Transverse colon (tissue), 4 donors: Measurements from ENCODE around the gene NUMB. TPM values are rescaled to one million over a fixed set of nuclear protein-coding genes. Genes with fewer than 3 reads are reported as not detected.

ENCODE experiments used
- DNase-seq: peaks from one replicate; pipeline ENCODE4 v3.0.0-alpha.2; 2019
- H3K27ac ChIP-seq, 4 donors: fragments of 200-600 bp; sonication (generic); 2 replicates each; pipeline ENCODE4 v1.5.1; 2016 to 2018; ENCODE audit warnings: inconsistent platforms in 4 of 4
- H3K27me3 ChIP-seq: fragments of 200-600 bp; sonication (generic); 2 replicates; pipeline ENCODE4 v1.5.1; 2017; ENCODE audit warnings: inconsistent platforms
- H3K36me3 ChIP-seq, 4 donors: fragments of 200-600 bp; sonication (generic); 2 replicates each; pipeline ENCODE4 v1.5.1; 2017 to 2019; ENCODE audit warnings: inconsistent platforms in 4 of 4
- H3K4me1 ChIP-seq, 4 donors: fragments of 200-600 bp; sonication (generic); 2 replicates each; pipeline ENCODE4 v1.5.1; 2017 to 2020; ENCODE audit warnings: inconsistent platforms in 4 of 4
- H3K4me3 ChIP-seq, 4 donors: fragments of 200-600 bp; sonication (generic); 1 replicate in 1 of 4; 2 replicates in 3 of 4; pipeline versions ENCODE4 v1.5.1 to v1.6.1; 2017 to 2019; ENCODE audit warnings: inconsistent platforms in 4 of 4
- H3K9me3 ChIP-seq, 2 donors: fragments of 200-600 bp; sonication (generic); 2 replicates each; pipeline ENCODE4 v1.5.1; 2017 to 2019; ENCODE audit warnings: inconsistent platforms in 2 of 2
- CTCF ChIP-seq, 5 experiments: fragments of 200-600 bp in 3 of 5; fragments of 450-650 bp in 2 of 5; sonication (generic) in 3 of 5; IDR thresholded peaks; 1 replicate in 2 of 5; 2 replicates in 3 of 5; pipeline ENCODE4 v1.5.1; 2016 to 2017; ENCODE audit warnings: antibody characterized with exemption in 5 of 5, inconsistent platforms in 3 of 5, mild to moderate bottlenecking in 2 of 5, moderate library complexity in 1 of 5
- EP300 ChIP-seq: sonication (generic); formaldehyde crosslinking; IDR thresholded peaks from one replicate; pipeline ENCODE4 v1.6.1; 2017; ENCODE audit warnings: antibody characterized with exemption, low read depth
- POLR2A ChIP-seq: fragments of 450-650 bp; IDR thresholded peaks from one replicate; pipeline ENCODE4 v1.6.1; 2016; ENCODE audit warnings: antibody characterized with exemption, mild to moderate bottlenecking, moderate library complexity
- POLR2AphosphoS5 ChIP-seq, 3 donors: sonication (generic); formaldehyde crosslinking; IDR thresholded peaks; one replicate each; pipeline ENCODE4 v1.6.1; 2016; ENCODE audit warnings: antibody characterized with exemption in 3 of 3
- whole genome bisulfite sequencing, 2 donors: methylation state at CpG; one replicate each; pipeline ENCODE4 v1.1.5; 2018; ENCODE audit warnings: low coverage in 1 of 2; 5-methylcytosine and 5-hydroxymethylcytosine counted together
- in situ Hi-C, 4 donors: fragments of 200-750 bp; cut with MboI; loops; one replicate each; pipeline versions ENCODE4 v1.15.0 to v1.15.1; 2017; ENCODE audit warnings: low sequenced_read_pairs in 3 of 4, low pct_ligation_motif_present in 1 of 4, low pct_unique_long_range_greater_than_20kb in 1 of 4
- intact Hi-C: fragments of 100-400 bp; cut with DNase I; formaldehyde crosslinking; loops from one replicate; pipeline ENCODE4 v1.15.1; 2023; ENCODE audit warnings: low total_unique reads
- total RNA-seq, 4 donors: library from RNA; depleted of rRNA; stranded (reverse); fragments of >200 nt; gene quantifications; one replicate each; pipeline ENCODE4 v1.1.0, GENCODE V29; 2016

NUMB gene
- total RNA-seq, 4 donors from 2014 or later: 64.7 to 117 (median 103) TPM

DNA sequence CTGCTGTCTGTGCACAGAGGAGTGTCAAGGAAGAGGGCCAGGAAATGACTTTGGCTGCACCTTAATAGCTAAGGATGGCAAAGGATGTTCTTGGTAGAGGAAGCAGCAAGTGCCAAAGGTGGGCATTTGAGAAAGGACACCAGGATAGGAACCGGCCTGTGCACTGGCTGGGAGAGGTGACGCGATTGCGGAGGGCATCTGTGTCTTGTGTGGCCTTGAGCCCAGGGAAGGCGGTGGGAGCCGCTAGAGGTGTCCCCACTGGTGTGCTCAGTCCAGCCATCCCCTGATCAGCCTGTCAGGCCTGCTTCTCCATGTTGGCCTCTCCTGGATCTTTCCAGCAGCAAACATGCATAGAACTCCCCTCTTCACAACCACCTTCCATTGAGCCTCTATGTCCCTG, 190.9 kb downstream of the NUMB start:
- Histone ChIP-seq H3K27ac (no peak overlapping the region), H3K4me1 (peaks cover 0 to 12% (median 4%) of the 10 kb centered on the region in 4 donors), H3K27me3 (no peaks in the 10 kb centered on the region), H3K36me3 (no peaks in the 10 kb centered on the region), H3K9me3 (no peaks in the 10 kb centered on the region), H3K4me3 (no peak overlapping the region)
- no peak for DNase-seq
- TF ChIP-seq EP300: no peak
- no peak for TF ChIP-seq POLR2A
- no peak for TF ChIP-seq POLR2AphosphoS5 (IDR thresholded peaks at IDR 0.05)
- TF ChIP-seq CTCF (IDR thresholded peaks at IDR 0.05): no peak
- WGBS, 2 donors: 92 to 100% methylated on average over 6 of the region's 6 CpGs
- intact Hi-C loops: no loop called here
- in situ Hi-C loops: no loop called here

DNA sequence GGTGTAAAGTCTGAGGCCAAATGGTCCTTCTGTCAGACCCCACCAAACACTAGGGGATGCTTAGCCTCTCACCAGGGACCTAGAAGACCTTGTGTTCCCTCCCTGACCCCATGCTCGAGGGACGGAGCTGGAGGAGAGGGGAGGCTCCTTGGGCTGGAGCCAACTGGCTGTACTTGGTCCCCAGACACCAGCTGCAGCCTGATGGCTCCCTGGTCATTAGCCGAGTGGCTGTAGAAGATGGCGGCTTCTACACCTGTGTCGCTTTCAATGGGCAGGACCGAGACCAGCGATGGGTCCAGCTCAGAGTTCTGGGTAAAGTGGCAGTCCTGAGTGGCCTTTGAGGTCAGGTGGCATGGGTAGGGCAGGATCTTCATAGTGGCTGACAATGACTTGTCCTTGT, 192.0 kb downstream of the NUMB start:
- Histone ChIP-seq H3K9me3 (no peaks in the 10 kb centered on the region), H3K27me3 (no peaks in the 10 kb centered on the region), H3K36me3 (no peaks in the 10 kb centered on the region), H3K4me1 (peaks cover 0 to 12% (median 4%) of the 10 kb centered on the region in 4 donors), H3K27ac (no peak overlapping the region), H3K4me3 (no peak overlapping the region)
- intact Hi-C loops (no loop called here), in situ Hi-C loops (no loop called here)
- TF ChIP-seq EP300: no peak
- TF ChIP-seq POLR2AphosphoS5 (IDR thresholded peaks at IDR 0.05): no peak
- no peak for TF ChIP-seq POLR2A
- TF ChIP-seq CTCF (IDR thresholded peaks at IDR 0.05): no peak
- 79% methylated on average over 6 of the region's 7 CpGs; no CpG with 5 or more reads in 1 of the 2 donors for WGBS, 2 donors
- no peak for DNase-seq

DNA sequence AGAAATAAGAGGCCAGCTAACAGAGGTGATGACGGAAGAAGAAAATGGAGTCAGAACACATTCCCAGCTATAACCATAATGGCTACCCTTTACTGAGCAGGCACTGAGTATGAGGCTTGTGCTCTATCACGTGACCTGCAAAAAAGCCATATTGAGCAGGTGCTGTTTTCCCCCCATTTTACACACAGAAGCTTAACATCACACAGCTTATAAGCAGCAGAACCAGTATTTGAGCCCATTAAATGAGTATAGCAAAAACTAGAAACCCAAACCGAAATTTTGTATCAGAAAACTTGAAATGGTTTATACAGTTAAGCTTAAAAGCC, 192.7 kb downstream of the NUMB start:
- in situ Hi-C loops (no loop called here), intact Hi-C loops (no loop called here)
- WGBS, 2 donors: 92 to 100% methylated on average over 1 to 3 of the region's 3 CpGs
- H3K27me3 ChIP-seq: no peaks in the 10 kb centered on the region
- no peak for TF ChIP-seq POLR2AphosphoS5 (IDR thresholded peaks at IDR 0.05)
- TF ChIP-seq CTCF (IDR thresholded peaks at IDR 0.05): no peak
- no peak for TF ChIP-seq EP300
- TF ChIP-seq POLR2A: no peak
- no peaks in the 10 kb centered on the region for H3K9me3 ChIP-seq
- no peaks in the 10 kb centered on the region for H3K36me3 ChIP-seq
- H3K4me3 ChIP-seq: no peak overlapping the region
- peaks cover 0 to 12% (median 4%) of the 10 kb centered on the region in 4 donors for H3K4me1 ChIP-seq
- no peak overlapping the region for H3K27ac ChIP-seq
- no peak for DNase-seq

- TF ChIP-seq CTCF (IDR thresholded peaks at IDR 0.05): no peak
- TF ChIP-seq POLR2A: no peak
- TF ChIP-seq EP300: no peak
- TF ChIP-seq POLR2AphosphoS5 (IDR thresholded peaks at IDR 0.05): no peak
- intact Hi-C loops: no loop called here
- peaks cover 0 to 8% (median 4%) of the 10 kb centered on the region in 4 donors for H3K4me1 ChIP-seq
- H3K27ac ChIP-seq: no peak overlapping the region
- H3K36me3 ChIP-seq: no peaks in the 10 kb centered on the region
- no peaks in the 10 kb centered on the region for H3K27me3 ChIP-seq
- no peak for DNase-seq
- no peaks in the 10 kb centered on the region for H3K9me3 ChIP-seq
- no peak overlapping the region for H3K4me3 ChIP-seq
- in situ Hi-C loops: no loop called here
- 83% methylated on average over 16 of the region's 18 CpGs; no CpG with 5 or more reads in 1 of the 2 donors for WGBS, 2 donors
Observed at GRCh38 chr14:73264885-73265720, 193.2 kb downstream of the NUMB start.
